NCI-H69 (cell line): ENCODE data around the gene LPAR6.

Experiments
- DNase-seq: peaks from one replicate; lab custom pipeline; 2025; lab: John Stamatoyannopoulos, UW

The LPAR6 gene

DNA sequence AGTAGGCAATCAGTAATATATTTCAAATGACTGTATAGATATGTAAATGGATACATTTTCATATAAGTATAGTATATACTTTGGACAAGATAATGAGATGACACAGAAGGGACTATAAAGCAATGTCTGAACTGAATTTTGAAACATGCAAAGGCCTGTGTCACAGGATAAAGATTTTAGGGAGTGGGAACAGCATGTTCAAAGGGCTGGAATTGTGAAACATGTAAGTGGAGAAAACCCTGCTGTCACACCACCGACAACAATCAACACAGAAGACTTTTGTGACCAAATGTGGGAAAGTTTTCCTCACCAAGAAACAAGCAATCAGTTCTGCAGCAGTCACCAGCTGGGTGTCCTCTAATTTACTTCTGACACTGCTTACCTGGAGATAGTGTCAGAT, 42.9 kb downstream of the LPAR6 start:
- no peak for DNase-seq
